Type B pancreatic cell (in vitro differentiated cells): ENCODE measurements around the gene SLC38A11. TPM values are rescaled to one million over a fixed set of nuclear protein-coding genes. Genes with fewer than 3 reads are reported as not detected.

Experiments
- DNase-seq: peaks from one replicate; pipeline ENCODE4 v3.0.0; 2021; ENCODE audit warnings: mixed read lengths; ENCODE audit not compliant: unreplicated experiment; ENCODE audit errors: extremely low spot score
- H3K27ac Mint-ChIP-seq: 2 replicates; pipeline ENCODE4 v1.8.0; 2021; ENCODE audit warnings: mild to moderate bottlenecking, mixed read lengths
- H3K27me3 Mint-ChIP-seq: 2 replicates; pipeline ENCODE4 v1.8.0; 2021; ENCODE audit warnings: mixed read lengths
- H3K36me3 Mint-ChIP-seq: 2 replicates; pipeline ENCODE4 v1.8.0; 2021; ENCODE audit warnings: mixed read lengths
- H3K4me1 Mint-ChIP-seq: one replicate; pipeline ENCODE4 v1.8.0; 2021; ENCODE audit warnings: mixed read lengths; ENCODE audit not compliant: unreplicated experiment
- H3K4me3 Mint-ChIP-seq: 2 replicates; pipeline ENCODE4 v1.8.0; 2021; ENCODE audit warnings: mild to moderate bottlenecking, mixed read lengths
- H3K9me3 Mint-ChIP-seq: 2 replicates; pipeline ENCODE4 v1.8.0; 2021; ENCODE audit warnings: mixed read lengths
- CTCF ChIP-seq: fragments of 200-600 bp; sonication (generic); conservative IDR thresholded peaks from 2 replicates; pipeline ENCODE4 v1.5.0; 2021; ENCODE audit warnings: antibody characterized with exemption, mild to moderate bottlenecking
- total RNA-seq: library from RNA; stranded (reverse); gene quantifications from 2 replicates; pipeline ENCODE4 v1.2.1, GENCODE V29; 2021; ENCODE audit warnings: low replicate concordance

SLC38A11 gene
- total RNA-seq, 1 donor from 2014 or later, result 3.7 TPM

DNA sequence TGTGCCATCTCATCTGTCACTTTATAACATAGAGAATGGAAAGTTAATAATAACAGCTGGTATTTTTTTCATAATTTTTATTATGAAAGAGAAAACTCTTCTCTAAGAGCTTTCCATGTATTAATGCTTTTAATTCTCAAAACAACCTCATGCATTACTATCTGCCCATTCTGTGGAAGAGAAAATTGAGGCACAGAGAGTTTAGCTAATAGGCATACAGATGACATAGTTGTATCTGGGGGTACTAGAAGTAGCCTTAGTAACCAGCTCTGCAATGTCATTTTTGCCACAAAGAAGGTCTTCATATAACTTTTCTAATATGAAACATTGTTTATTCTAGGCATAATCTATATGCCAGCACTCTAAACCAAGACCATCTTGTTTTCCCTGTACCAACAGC is 77.4 kb downstream of the SLC38A11 start:
- no peak overlapping the region for H3K27ac Mint-ChIP-seq
- H3K9me3 Mint-ChIP-seq, result no peaks in the 10 kb centered on the region
- DNase-seq, result no peak
- H3K4me3 Mint-ChIP-seq, result no peak overlapping the region
- no peaks in the 10 kb centered on the region for H3K27me3 Mint-ChIP-seq
- H3K4me1 Mint-ChIP-seq, result peaks cover 15% of the 10 kb centered on the region
- TF ChIP-seq CTCF, result no peak
- H3K36me3 Mint-ChIP-seq, result no peaks in the 10 kb centered on the region

DNA sequence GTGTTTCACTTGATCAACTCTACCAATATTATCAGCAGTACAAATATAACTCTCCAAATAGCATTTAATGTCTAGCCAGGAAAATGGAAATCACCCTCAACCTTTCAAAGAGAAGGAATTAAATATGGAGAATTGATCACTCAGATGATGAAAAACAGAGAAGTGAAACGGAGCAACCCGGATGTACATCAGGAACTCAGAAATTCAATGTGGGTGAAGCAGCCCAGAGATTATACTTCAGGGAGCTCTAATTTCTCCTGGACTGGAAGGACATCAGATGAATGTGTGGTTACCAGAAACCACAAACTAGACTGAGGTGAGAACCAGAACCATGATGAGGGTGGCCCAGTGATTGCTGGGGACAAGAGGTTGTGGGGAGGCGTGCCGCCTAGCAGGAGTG is 78.2 kb downstream of the SLC38A11 start:
- no peak for TF ChIP-seq CTCF
- no peak overlapping the region for H3K27ac Mint-ChIP-seq
- DNase-seq, result no peak
- no peaks in the 10 kb centered on the region for H3K9me3 Mint-ChIP-seq
- H3K36me3 Mint-ChIP-seq, result no peaks in the 10 kb centered on the region
- H3K4me1 Mint-ChIP-seq, result peaks cover 15% of the 10 kb centered on the region
- H3K27me3 Mint-ChIP-seq, result no peaks in the 10 kb centered on the region
- no peak overlapping the region for H3K4me3 Mint-ChIP-seq

DNA sequence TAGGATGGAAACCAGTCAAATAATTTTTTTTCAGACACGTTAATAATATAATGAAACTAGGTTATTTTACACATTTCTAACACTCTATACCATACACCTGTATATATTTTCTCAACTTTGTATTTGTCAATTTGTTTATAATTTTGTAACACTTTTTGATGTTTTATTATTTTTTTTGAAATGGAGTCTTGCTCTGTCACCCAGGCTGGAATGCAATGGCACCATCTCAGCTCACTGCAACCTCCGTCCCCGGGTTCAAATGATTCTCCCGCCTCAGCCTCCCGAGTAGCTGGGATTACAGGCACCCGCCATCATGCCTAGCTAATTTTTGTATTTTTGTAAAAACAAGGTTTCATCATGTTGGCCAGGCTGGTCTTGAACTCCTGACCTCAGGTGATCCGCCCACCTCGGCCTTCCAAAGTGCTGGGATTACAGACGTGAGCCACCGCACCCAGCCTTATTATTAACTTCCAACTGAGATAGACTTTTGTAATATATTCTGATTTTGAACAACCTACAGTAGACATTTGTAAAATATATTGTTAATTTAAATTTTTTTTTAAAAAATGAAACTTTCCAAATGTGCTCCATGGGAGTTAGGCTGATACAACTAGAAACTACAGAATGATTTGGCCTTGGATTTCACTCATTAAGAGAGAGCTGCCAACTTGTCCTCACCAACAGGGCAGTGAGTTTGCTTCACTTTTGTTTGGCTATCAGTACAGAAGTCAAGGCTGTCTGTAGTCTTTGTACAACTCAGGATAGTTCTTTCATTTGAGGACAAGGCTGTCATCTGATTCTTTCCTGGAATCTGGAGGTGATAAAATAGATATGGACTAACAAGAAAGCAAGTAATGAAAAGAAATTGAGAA is 79.8 kb downstream of the SLC38A11 start:
- no peaks in the 10 kb centered on the region for H3K36me3 Mint-ChIP-seq
- no peaks in the 10 kb centered on the region for H3K27me3 Mint-ChIP-seq
- no peaks in the 10 kb centered on the region for H3K9me3 Mint-ChIP-seq
- H3K27ac Mint-ChIP-seq, result no peak overlapping the region
- DNase-seq, result no peak
- peaks cover 15% of the 10 kb centered on the region for H3K4me1 Mint-ChIP-seq
- H3K4me3 Mint-ChIP-seq, result no peak overlapping the region
- TF ChIP-seq CTCF, result no peak

- no peak for DNase-seq
- no peaks in the 10 kb centered on the region for H3K36me3 Mint-ChIP-seq
- H3K4me3 Mint-ChIP-seq, result no peak overlapping the region
- no peaks in the 10 kb centered on the region for H3K27me3 Mint-ChIP-seq
- no peak overlapping the region for H3K27ac Mint-ChIP-seq
- TF ChIP-seq CTCF, result no peak
- no peaks in the 10 kb centered on the region for H3K9me3 Mint-ChIP-seq
- peaks cover 11% of the 10 kb centered on the region for H3K4me1 Mint-ChIP-seq
Observed at GRCh38 chr2:164873210-164873908, 82.0 kb downstream of the SLC38A11 start.

GRCh38 chr2:164871404-164871803 is 83.9 kb downstream of the SLC38A11 start:
- no peak for TF ChIP-seq CTCF
- Mint-ChIP-seq H3K36me3 (no peaks in the 10 kb centered on the region), H3K4me3 (no peak overlapping the region), H3K27me3 (no peaks in the 10 kb centered on the region), H3K9me3 (no peaks in the 10 kb centered on the region), H3K27ac (no peak overlapping the region), H3K4me1 (peaks cover 8% of the 10 kb centered on the region)
- no peak for DNase-seq
